HEK293 (cell line): Measurements from ENCODE around the gene WDR74.
A peak's percentile ranks its signal among the peaks of the same experiment; 100 is the strongest.

ENCODE experiments used
- CTCF ChIA-PET: fragments of 350-600 bp; formaldehyde crosslinking; extraction: SDS; loops from one replicate; lab custom pipeline; 2021; ENCODE audit warnings: antibody characterized with exemption; lab: Yijun Ruan, JAX
- POLR2A ChIA-PET: fragments of 300-600 bp; formaldehyde crosslinking; extraction: SDS; loops from one replicate; lab custom pipeline; 2020; ENCODE audit warnings: antibody characterized with exemption, inconsistent platforms; lab: Yijun Ruan, JAX
- H3K27ac ChIP-seq: fragments of 200-500 bp; sonication (Bioruptor generic); 2 replicates; pipeline ENCODE4 v1.5.1; 2014; ENCODE audit warnings: low read depth, low read length, control low read depth, inconsistent platforms; ENCODE audit errors: extremely low read depth
- H3K36me3 ChIP-seq, 2 experiments: fragments of 200-500 bp in 1 of 2; sonication (Bioruptor generic) in 1 of 2; 1 replicate in 1 of 2; 2 replicates in 1 of 2; pipeline ENCODE4 v1.5.1; 2014 to 2017; ENCODE audit warnings: inconsistent platforms in 2 of 2, low read length in 2 of 2; ENCODE audit not compliant: control insufficient read depth in 2 of 2, insufficient read depth in 1 of 2
- H3K4me1 ChIP-seq: fragments of 200-500 bp; sonication (Bioruptor generic); 2 replicates; pipeline ENCODE4 v1.5.1; 2014; ENCODE audit warnings: mild to moderate bottlenecking, low read length, inconsistent platforms; ENCODE audit not compliant: control insufficient read depth, insufficient read depth
- H3K4me3 ChIP-seq: 2 replicates; pipeline ENCODE4 v1.5.1; 2011; ENCODE audit warnings: low read depth, mild to moderate bottlenecking, control low read depth, low read length, moderate library complexity
- H3K9me3 ChIP-seq: fragments of 200-500 bp; sonication (Bioruptor generic); 2 replicates; pipeline ENCODE4 v1.5.1; 2014; ENCODE audit warnings: low read depth, low read length, inconsistent platforms; ENCODE audit not compliant: control insufficient read depth, insufficient read depth
- BCL11B ChIP-seq: fragments of 450-650 bp; formaldehyde crosslinking; IDR thresholded peaks from 2 replicates; pipeline ENCODE4 v1.5.1; 2016; ENCODE audit warnings: low read depth, missing biosample characterization, missing genetic modification characterization
- EGR2 ChIP-seq: fragments of 450-650 bp; formaldehyde crosslinking; IDR thresholded peaks from 2 replicates; pipeline ENCODE4 v1.5.1; 2016; ENCODE audit warnings: low read depth, missing biosample characterization, missing genetic modification characterization
- GLI4 ChIP-seq: fragments of 450-650 bp; formaldehyde crosslinking; IDR thresholded peaks from 2 replicates; pipeline ENCODE4 v1.5.1; 2016; ENCODE audit warnings: missing biosample characterization, missing genetic modification characterization
- GLIS2 ChIP-seq: fragments of 450-650 bp; formaldehyde crosslinking; IDR thresholded peaks from 2 replicates; pipeline ENCODE4 v1.5.1; 2016; ENCODE audit warnings: missing biosample characterization, missing genetic modification characterization
- HOXD13 ChIP-seq: sonication (generic); formaldehyde crosslinking; IDR thresholded peaks from 2 replicates; pipeline ENCODE4 v1.8.0; 2022; ENCODE audit warnings: missing genetic modification reagents, borderline replicate concordance
- PRDM1 ChIP-seq: fragments of 450-650 bp; formaldehyde crosslinking; IDR thresholded peaks from 2 replicates; pipeline ENCODE4; 2016; ENCODE audit warnings: missing biosample characterization, missing genetic modification characterization
- RBAK ChIP-seq: fragments of 450-650 bp; formaldehyde crosslinking; IDR thresholded peaks from 2 replicates; pipeline ENCODE4 v1.5.1; 2016; ENCODE audit warnings: missing biosample characterization, missing genetic modification characterization
- SP3 ChIP-seq: fragments of 450-650 bp; formaldehyde crosslinking; IDR thresholded peaks from 2 replicates; pipeline ENCODE4 v1.5.1; 2016; ENCODE audit warnings: missing biosample characterization, missing genetic modification characterization
- ZBTB17 ChIP-seq: fragments of 450-650 bp; formaldehyde crosslinking; IDR thresholded peaks from 2 replicates; pipeline ENCODE4 v1.5.1; 2016; ENCODE audit warnings: missing biosample characterization, missing genetic modification characterization
- ZBTB7A ChIP-seq: fragments of 450-650 bp; formaldehyde crosslinking; IDR thresholded peaks from 2 replicates; pipeline ENCODE4 v1.5.1; 2016; ENCODE audit warnings: low read depth, missing biosample characterization, missing genetic modification characterization
- ZFHX2 ChIP-seq: fragments of 450-650 bp; formaldehyde crosslinking; conservative IDR thresholded peaks from 2 replicates; pipeline ENCODE4 v1.5.1; 2016; ENCODE audit warnings: missing biosample characterization, missing genetic modification characterization
- ZIC2 ChIP-seq: fragments of 450-650 bp; formaldehyde crosslinking; IDR thresholded peaks from 2 replicates; pipeline ENCODE4 v1.5.1; 2016; ENCODE audit warnings: missing biosample characterization, missing genetic modification characterization
- ZNF2 ChIP-seq: fragments of 450-650 bp; formaldehyde crosslinking; IDR thresholded peaks from 2 replicates; pipeline ENCODE4 v1.5.1; 2016; ENCODE audit warnings: missing biosample characterization, missing genetic modification characterization
- ZNF324 ChIP-seq: fragments of 450-650 bp; formaldehyde crosslinking; IDR thresholded peaks from 2 replicates; pipeline ENCODE4 v1.5.1; 2016; ENCODE audit warnings: missing biosample characterization, missing genetic modification characterization
- ZNF335 ChIP-seq: fragments of 450-650 bp; formaldehyde crosslinking; conservative IDR thresholded peaks from 2 replicates; pipeline ENCODE4 v1.5.1; 2016; ENCODE audit warnings: missing biosample characterization, missing genetic modification characterization
- ZNF391 ChIP-seq: fragments of 450-650 bp; formaldehyde crosslinking; IDR thresholded peaks from 2 replicates; pipeline ENCODE4 v1.5.1; 2016; ENCODE audit warnings: low read depth, missing biosample characterization, missing genetic modification characterization, borderline replicate concordance
- ZNF404 ChIP-seq: fragments of 450-650 bp; formaldehyde crosslinking; IDR thresholded peaks from 2 replicates; pipeline ENCODE4 v1.5.1; 2017; ENCODE audit warnings: missing biosample characterization, missing genetic modification characterization
- ZNF549 ChIP-seq: fragments of 450-650 bp; IDR thresholded peaks from 2 replicates; pipeline ENCODE4 v1.5.1; 2018; ENCODE audit warnings: missing biosample characterization, missing genetic modification characterization, mild to moderate bottlenecking, inconsistent platforms, moderate library complexity
- ZNF561 ChIP-seq: fragments of 450-650 bp; IDR thresholded peaks from 2 replicates; pipeline ENCODE4 v1.5.1; 2018; ENCODE audit warnings: missing biosample characterization, missing genetic modification characterization, borderline replicate concordance
- ZXDB ChIP-seq: fragments of 450-650 bp; formaldehyde crosslinking; IDR thresholded peaks from 2 replicates; pipeline ENCODE4 v1.5.1; 2016; ENCODE audit warnings: missing biosample characterization, missing genetic modification characterization
- TF ChIP-seq, protein P1 (sequence below): fragments of 450-650 bp; formaldehyde crosslinking; IDR thresholded peaks from 2 replicates; pipeline ENCODE4 v1.5.1; 2016; ENCODE audit warnings: missing biosample characterization, missing genetic modification characterization
- TF ChIP-seq, protein P2 (sequence below): fragments of 450-650 bp; formaldehyde crosslinking; IDR thresholded peaks from 2 replicates; pipeline ENCODE4 v1.5.1; 2017; ENCODE audit warnings: missing biosample characterization, missing genetic modification characterization
- TF ChIP-seq, protein P3 (sequence below): fragments of 450-650 bp; formaldehyde crosslinking; IDR thresholded peaks from 2 replicates; pipeline ENCODE4; 2016; ENCODE audit warnings: missing biosample characterization, missing genetic modification characterization
- TF ChIP-seq, protein P4 (sequence below): fragments of 450-650 bp; formaldehyde crosslinking; IDR thresholded peaks from 2 replicates; pipeline ENCODE4 v1.5.1; 2017; ENCODE audit warnings: missing biosample characterization, missing genetic modification characterization
- TF ChIP-seq, protein P5 (sequence below): fragments of 450-650 bp; formaldehyde crosslinking; IDR thresholded peaks from 2 replicates; pipeline ENCODE4 v1.5.1; 2016; ENCODE audit warnings: missing biosample characterization, missing genetic modification characterization
- TF ChIP-seq, protein P6 (sequence below): fragments of 450-650 bp; formaldehyde crosslinking; IDR thresholded peaks from 2 replicates; pipeline ENCODE4 v1.5.1; 2016; ENCODE audit warnings: missing biosample characterization, missing genetic modification characterization

The WDR74 gene

DNA sequence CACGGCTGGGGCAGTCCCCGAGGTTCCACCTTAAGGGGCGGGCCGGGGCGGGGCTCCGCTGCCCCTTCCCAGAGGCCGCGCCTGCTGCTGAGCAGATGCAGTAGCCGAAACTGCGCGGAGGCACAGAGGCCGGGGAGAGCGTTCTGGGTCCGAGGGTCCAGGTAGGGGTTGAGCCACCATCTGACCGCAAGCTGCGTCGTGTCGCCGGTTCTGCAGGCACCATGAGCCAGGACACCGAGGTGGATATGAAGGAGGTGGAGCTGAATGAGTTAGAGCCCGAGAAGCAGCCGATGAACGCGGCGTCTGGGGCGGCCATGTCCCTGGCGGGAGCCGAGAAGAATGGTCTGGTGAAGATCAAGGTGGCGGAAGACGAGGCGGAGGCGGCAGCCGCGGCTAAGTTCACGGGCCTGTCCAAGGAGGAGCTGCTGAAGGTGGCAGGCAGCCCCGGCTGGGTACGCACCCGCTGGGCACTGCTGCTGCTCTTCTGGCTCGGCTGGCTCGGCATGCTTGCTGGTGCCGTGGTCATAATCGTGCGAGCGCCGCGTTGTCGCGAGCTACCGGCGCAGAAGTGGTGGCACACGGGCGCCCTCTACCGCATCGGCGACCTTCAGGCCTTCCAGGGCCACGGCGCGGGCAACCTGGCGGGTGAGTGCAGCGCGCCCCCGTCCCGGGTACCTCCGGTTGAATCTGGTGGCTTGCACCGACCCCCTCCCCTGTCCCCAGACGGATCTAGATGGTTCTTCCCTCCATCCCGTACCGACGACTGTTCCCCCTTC lies 41.6 kb upstream of the WDR74 start, which contains the start of gene SLC3A2 (continued):
- TF ChIP-seq ZXDB (tag by site-specific recombination) (peak; percentile 81; the same call in 1 of the 2 replicates), ZNF324 (tag by site-specific recombination) (peak; percentile 85)
- TF ChIP-seq, protein P1, sequence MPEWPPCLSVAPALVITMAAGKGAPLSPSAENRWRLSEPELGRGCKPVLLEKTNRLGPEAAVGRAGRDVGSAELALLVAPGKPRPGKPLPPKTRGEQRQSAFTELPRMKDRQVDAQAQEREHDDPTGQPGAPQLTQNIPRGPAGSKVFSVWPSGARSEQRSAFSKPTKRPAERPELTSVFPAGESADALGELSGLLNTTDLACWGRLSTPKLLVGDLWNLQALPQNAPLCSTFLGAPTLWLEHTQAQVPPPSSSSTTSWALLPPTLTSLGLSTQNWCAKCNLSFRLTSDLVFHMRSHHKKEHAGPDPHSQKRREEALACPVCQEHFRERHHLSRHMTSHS (tag by site-specific recombination), result no peak

DNA sequence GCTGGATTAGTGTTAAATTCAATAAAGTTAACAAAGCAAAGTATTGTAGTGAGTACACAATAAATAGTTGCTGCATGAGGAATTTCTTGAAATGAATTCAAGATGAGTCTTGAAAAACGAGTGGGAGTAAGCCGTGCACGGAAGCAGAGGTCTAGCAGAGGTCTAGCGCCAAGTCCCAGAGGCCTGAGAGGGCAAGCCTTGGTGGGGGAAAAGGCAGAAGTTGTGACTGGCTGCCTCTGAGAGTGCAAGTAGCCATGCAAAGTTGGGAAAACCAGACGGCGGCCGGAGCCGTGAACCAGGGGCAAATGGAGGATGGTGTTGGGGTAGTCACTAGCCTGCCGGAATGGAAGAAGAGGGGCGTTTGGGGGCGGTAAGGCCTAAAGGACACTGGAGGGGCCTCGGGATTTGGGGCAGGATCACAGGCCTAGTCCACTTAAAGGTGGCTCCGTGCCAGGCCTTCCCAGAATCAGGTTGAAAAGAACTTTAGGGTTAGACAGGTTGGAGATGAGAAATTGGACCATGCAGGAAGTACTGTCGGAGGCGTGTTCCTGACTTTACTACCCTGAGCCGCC lies 40.9 kb upstream of the WDR74 start:
- CTCF ChIA-PET, result interaction anchor here (0.6 to 2.4 kb wide), 6 partner anchors 8 to 475 kb away, joined by 3 to 10 read pairs (median 4); no protein-coding TSS in a partner anchor
- POLR2A ChIA-PET, result interaction anchor here (0.6 to 8.7 kb wide), 15 partner anchors 10 to 289 kb away, joined by 3 to 91 read pairs (median 8); partner anchors contain the start of genes GANAB, MTA2, TMEM179B and TUT1
- H3K36me3 ChIP-seq, result peaks cover 9 to 70% of the 10 kb centered on the region in 2 experiments; a peak in 2 of 3 replicates
- TF ChIP-seq ZNF549 (tag by site-specific recombination) (no peak), PRDM1 (tag by site-specific recombination) (peak; percentile 63; the same call in 1 of the 2 replicates), GLIS2 (no peak), ZFHX2 (tag by site-specific recombination) (peak; percentile 63), ZBTB7A (tag by site-specific recombination) (no peak), HOXD13 (no peak), ZNF391 (tag by site-specific recombination) (no peak), BCL11B (tag by site-specific recombination) (peak; percentile 74; the same call in 1 of the 2 replicates), ZIC2 (tag by site-specific recombination) (no peak), EGR2 (tag by site-specific recombination) (peak; percentile 16; the same call in 1 of the 2 replicates), RBAK (no peak), ZNF404 (tag by site-specific recombination) (no peak), GLI4 (tag by site-specific recombination) (no peak), ZNF561 (no peak), ZBTB17 (tag by site-specific recombination) (no peak), ZNF335 (tag by site-specific recombination) (peak; percentile 51; the same call in 1 of the 2 replicates), SP3 (tag by site-specific recombination) (no peak), ZNF2 (tag by site-specific recombination) (no peak)
- TF ChIP-seq, protein P2, sequence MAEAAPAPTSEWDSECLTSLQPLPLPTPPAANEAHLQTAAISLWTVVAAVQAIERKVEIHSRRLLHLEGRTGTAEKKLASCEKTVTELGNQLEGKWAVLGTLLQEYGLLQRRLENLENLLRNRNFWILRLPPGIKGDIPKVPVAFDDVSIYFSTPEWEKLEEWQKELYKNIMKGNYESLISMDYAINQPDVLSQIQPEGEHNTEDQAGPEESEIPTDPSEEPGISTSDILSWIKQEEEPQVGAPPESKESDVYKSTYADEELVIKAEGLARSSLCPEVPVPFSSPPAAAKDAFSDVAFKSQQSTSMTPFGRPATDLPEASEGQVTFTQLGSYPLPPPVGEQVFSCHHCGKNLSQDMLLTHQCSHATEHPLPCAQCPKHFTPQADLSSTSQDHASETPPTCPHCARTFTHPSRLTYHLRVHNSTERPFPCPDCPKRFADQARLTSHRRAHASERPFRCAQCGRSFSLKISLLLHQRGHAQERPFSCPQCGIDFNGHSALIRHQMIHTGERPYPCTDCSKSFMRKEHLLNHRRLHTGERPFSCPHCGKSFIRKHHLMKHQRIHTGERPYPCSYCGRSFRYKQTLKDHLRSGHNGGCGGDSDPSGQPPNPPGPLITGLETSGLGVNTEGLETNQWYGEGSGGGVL (tag by site-specific recombination), result peak; percentile 25; the same call in 1 of the 2 replicates
- TF ChIP-seq, protein P3, sequence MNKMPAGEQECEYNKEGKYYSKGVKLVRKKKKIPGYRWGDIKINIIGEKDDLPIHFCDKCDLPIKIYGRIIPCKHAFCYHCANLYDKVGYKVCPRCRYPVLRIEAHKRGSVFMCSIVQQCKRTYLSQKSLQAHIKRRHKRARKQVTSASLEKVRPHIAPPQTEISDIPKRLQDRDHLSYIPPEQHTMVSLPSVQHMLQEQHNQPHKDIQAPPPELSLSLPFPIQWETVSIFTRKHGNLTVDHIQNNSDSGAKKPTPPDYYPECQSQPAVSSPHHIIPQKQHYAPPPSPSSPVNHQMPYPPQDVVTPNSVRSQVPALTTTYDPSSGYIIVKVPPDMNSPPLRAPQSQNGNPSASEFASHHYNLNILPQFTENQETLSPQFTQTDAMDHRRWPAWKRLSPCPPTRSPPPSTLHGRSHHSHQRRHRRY (tag by site-specific recombination), result no peak
- TF ChIP-seq, protein P4, sequence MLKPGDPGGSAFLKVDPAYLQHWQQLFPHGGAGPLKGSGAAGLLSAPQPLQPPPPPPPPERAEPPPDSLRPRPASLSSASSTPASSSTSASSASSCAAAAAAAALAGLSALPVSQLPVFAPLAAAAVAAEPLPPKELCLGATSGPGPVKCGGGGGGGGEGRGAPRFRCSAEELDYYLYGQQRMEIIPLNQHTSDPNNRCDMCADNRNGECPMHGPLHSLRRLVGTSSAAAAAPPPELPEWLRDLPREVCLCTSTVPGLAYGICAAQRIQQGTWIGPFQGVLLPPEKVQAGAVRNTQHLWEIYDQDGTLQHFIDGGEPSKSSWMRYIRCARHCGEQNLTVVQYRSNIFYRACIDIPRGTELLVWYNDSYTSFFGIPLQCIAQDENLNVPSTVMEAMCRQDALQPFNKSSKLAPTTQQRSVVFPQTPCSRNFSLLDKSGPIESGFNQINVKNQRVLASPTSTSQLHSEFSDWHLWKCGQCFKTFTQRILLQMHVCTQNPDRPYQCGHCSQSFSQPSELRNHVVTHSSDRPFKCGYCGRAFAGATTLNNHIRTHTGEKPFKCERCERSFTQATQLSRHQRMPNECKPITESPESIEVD (tag by site-specific recombination), result no peak
- TF ChIP-seq, protein P5, sequence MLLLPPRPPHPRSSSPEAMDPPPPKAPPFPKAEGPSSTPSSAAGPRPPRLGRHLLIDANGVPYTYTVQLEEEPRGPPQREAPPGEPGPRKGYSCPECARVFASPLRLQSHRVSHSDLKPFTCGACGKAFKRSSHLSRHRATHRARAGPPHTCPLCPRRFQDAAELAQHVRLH (tag by site-specific recombination), result no peak
- TF ChIP-seq, protein P6, sequence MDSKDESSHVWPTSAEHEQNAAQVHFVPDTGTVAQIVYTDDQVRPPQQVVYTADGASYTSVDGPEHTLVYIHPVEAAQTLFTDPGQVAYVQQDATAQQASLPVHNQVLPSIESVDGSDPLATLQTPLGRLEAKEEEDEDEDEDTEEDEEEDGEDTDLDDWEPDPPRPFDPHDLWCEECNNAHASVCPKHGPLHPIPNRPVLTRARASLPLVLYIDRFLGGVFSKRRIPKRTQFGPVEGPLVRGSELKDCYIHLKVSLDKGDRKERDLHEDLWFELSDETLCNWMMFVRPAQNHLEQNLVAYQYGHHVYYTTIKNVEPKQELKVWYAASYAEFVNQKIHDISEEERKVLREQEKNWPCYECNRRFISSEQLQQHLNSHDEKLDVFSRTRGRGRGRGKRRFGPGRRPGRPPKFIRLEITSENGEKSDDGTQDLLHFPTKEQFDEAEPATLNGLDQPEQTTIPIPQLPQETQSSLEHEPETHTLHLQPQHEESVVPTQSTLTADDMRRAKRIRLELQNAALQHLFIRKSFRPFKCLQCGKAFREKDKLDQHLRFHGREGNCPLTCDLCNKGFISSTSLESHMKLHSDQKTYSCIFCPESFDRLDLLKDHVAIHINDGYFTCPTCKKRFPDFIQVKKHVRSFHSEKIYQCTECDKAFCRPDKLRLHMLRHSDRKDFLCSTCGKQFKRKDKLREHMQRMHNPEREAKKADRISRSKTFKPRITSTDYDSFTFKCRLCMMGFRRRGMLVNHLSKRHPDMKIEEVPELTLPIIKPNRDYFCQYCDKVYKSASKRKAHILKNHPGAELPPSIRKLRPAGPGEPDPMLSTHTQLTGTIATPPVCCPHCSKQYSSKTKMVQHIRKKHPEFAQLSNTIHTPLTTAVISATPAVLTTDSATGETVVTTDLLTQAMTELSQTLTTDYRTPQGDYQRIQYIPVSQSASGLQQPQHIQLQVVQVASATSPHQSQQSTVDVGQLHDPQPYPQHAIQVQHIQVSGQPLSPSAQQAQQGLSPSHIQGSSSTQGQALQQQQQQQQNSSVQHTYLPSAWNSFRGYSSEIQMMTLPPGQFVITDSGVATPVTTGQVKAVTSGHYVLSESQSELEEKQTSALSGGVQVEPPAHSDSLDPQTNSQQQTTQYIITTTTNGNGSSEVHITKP (tag by site-specific recombination), result peak; percentile 87

More for the DNA sequence above, 40.9 kb upstream of the WDR74 start:
- no peaks in the 10 kb centered on the region for H3K9me3 ChIP-seq
- peak overlapping the region; percentile 93 for H3K4me3 ChIP-seq
- no peaks in the 10 kb centered on the region for H3K4me1 ChIP-seq
- 0 out of 2 replicates have a peak overlapping the region, but pooled peaks have one; percentile 98 for H3K27ac ChIP-seq
